Aorta (tissue), 5 donors: ENCODE results near the gene ENPP7. TPM values are rescaled to one million over a fixed set of nuclear protein-coding genes. Genes with fewer than 3 reads are reported as not detected.

Source experiments
- ATAC-seq: fragments of 200-7000 bp; cut with Tn5 transposase; one replicate; pipeline ENCODE4 v1.9.1; 2022; ENCODE audit warnings: moderate library complexity; ENCODE audit not compliant: low FRiP score
- DNase-seq, 2 donors: peaks; one replicate each; pipeline ENCODE4 v3.0.0-alpha.2; 2020
- H3K27ac ChIP-seq, 2 donors: one replicate each; pipeline ENCODE4 v1.5.1; 2013; ENCODE audit warnings: low read length in 2 of 2, mild to moderate bottlenecking in 2 of 2, moderate library complexity in 2 of 2, control low read depth in 1 of 2, inconsistent platforms in 1 of 2, low read depth in 1 of 2
- H3K27me3 ChIP-seq, 2 donors: one replicate each; pipeline ENCODE4 v1.6.1; 2013; ENCODE audit warnings: control low read depth in 1 of 2, low read length in 1 of 2, mild to moderate bottlenecking in 1 of 2, moderate library complexity in 1 of 2; ENCODE audit not compliant: insufficient read depth in 2 of 2, control insufficient read depth in 1 of 2
- H3K36me3 ChIP-seq, 2 donors: one replicate each; pipeline ENCODE4 v1.6.1; 2013; ENCODE audit warnings: control low read depth in 1 of 2, low read length in 1 of 2, mild to moderate bottlenecking in 1 of 2; ENCODE audit not compliant: insufficient read depth in 2 of 2, control insufficient read depth in 1 of 2
- H3K4me1 ChIP-seq, 2 donors: one replicate each; pipeline ENCODE4 v1.6.1; 2013; ENCODE audit warnings: low read length in 2 of 2, control low read depth in 1 of 2, mild to moderate bottlenecking in 1 of 2, moderate library complexity in 1 of 2; ENCODE audit not compliant: insufficient read depth in 2 of 2, control insufficient read depth in 1 of 2
- H3K4me3 ChIP-seq, 2 donors: one replicate each; pipeline ENCODE4 v1.5.1; 2013; ENCODE audit warnings: low read length in 2 of 2, control low read depth in 1 of 2, mild to moderate bottlenecking in 1 of 2
- H3K9me3 ChIP-seq: one replicate; pipeline ENCODE4 v1.6.1; 2013; ENCODE audit warnings: mild to moderate bottlenecking, low read length; ENCODE audit not compliant: control insufficient read depth
- WGBS, 2 donors: extraction: QIAGEN DNeasy Blood & Tissue Kit; methylation state at CpG; one replicate each; pipeline ENCODE4 v1.1.7; 2013; 5-methylcytosine and 5-hydroxymethylcytosine counted together
- intact Hi-C, 2 donors: fragments of 100-400 bp; cut with DNase I; formaldehyde crosslinking; loops; one replicate each; pipeline versions ENCODE4 v1.14.2 to v1.15.0; 2022
- polyA plus RNA-seq, 2 donors: library from polyadenylated mRNA; stranded (reverse); fragments of 200-250 nt; gene quantifications; one replicate each; pipeline ENCODE4 v1.2.3, GENCODE V29; 2013
- total RNA-seq, 2 donors: library from RNA; stranded (reverse); fragmentation: NEBNext Ultra II Directional; extraction: Animal tissue kit (Norgen Biotek cat#: 25700); gene quantifications; one replicate each; pipeline ENCODE4 v1.2.1, GENCODE V29; 2021
- donor health status: healthy with polysubstance abuse.
- donor health status: Bipolar disorder and iron deficiency.
- donor health status: DM: no; HTN: no; CAD: no.
- donor health status: DM: no; HTN: no; CAD: no.
- donor health status: DM: yes; HTN: yes; CAD: no.

ENPP7 gene
- total and polyA plus RNA-seq, 4 donors, result 10.9 TPM; not detected in 3

- ATAC-seq, result no peak
Observed at GRCh38 chr17:79742951-79743476, 12.3 kb downstream of the ENPP7 start.

GRCh38 chr17:79743614-79744013 lies 12.9 kb downstream of the ENPP7 start:
- Histone ChIP-seq H3K9me3 (no peaks in the 10 kb centered on the region), H3K27ac (no peak overlapping the region), H3K4me1 (no peaks in the 10 kb centered on the region), H3K27me3 (no peaks in the 10 kb centered on the region), H3K36me3 (no peaks in the 10 kb centered on the region), H3K4me3 (no peak overlapping the region)
- no peak for DNase-seq
- WGBS, 2 donors, result 94 to 95% methylated on average over 5 of the region's 5 CpGs
- intact Hi-C loops, result loop anchor here (2.0 kb wide), 2 partner anchors 247 to 249 kb away; no protein-coding TSS in a partner anchor
- ATAC-seq, result no peak

More at GRCh38 chr17:79742951-79743476, 12.3 kb downstream of the ENPP7 start:
- no peak overlapping the region for H3K27ac ChIP-seq
- H3K4me3 ChIP-seq, result no peak overlapping the region
- intact Hi-C loops, result loop anchor here (2.0 kb wide), 2 partner anchors 248 to 250 kb away; no protein-coding TSS in a partner anchor
- no peaks in the 10 kb centered on the region for H3K9me3 ChIP-seq
- DNase-seq, result no peak
- H3K27me3 ChIP-seq, result no peaks in the 10 kb centered on the region
- H3K4me1 ChIP-seq, result no peaks in the 10 kb centered on the region
- no peaks in the 10 kb centered on the region for H3K36me3 ChIP-seq
- 88 to 90% methylated on average over 7 of the region's 7 CpGs for WGBS, 2 donors

- Histone ChIP-seq H3K9me3 (no peaks in the 10 kb centered on the region), H3K27me3 (no peaks in the 10 kb centered on the region), H3K4me3 (no peak overlapping the region), H3K27ac (no peak overlapping the region), H3K36me3 (no peaks in the 10 kb centered on the region), H3K4me1 (no peaks in the 10 kb centered on the region)
- 56 to 61% methylated on average over 6 of the region's 6 CpGs for WGBS, 2 donors
- intact Hi-C loops, result no loop called here
- no peak for ATAC-seq
- no peak for DNase-seq
Observed at GRCh38 chr17:79745641-79746105, 14.9 kb downstream of the ENPP7 start.

- H3K4me3 ChIP-seq, result no peak overlapping the region
- intact Hi-C loops, result no loop called here
- DNase-seq (no peak), ATAC-seq (no peak)
- WGBS, 2 donors, result 10 to 12% methylated on average over 22 of the region's 22 CpGs
- H3K27ac ChIP-seq, result no peak overlapping the region
- no peaks in the 10 kb centered on the region for H3K9me3 ChIP-seq
- H3K27me3 ChIP-seq, result no peaks in the 10 kb centered on the region
- no peaks in the 10 kb centered on the region for H3K4me1 ChIP-seq
- no peaks in the 10 kb centered on the region for H3K36me3 ChIP-seq
Observed at GRCh38 chr17:79746889-79747507, 16.3 kb downstream of the ENPP7 start.

- H3K9me3 ChIP-seq, result no peaks in the 10 kb centered on the region
- H3K4me3 ChIP-seq, result no peak overlapping the region
- no peaks in the 10 kb centered on the region for H3K4me1 ChIP-seq
- WGBS, 2 donors, result 2 to 3% methylated on average over 59 to 74 of the region's 74 CpGs
- DNase-seq (no peak), ATAC-seq (no peak)
- intact Hi-C loops, result no loop called here
- H3K27me3 ChIP-seq, result no peaks in the 10 kb centered on the region
- H3K36me3 ChIP-seq, result no peaks in the 10 kb centered on the region
- no peak overlapping the region for H3K27ac ChIP-seq
Observed at GRCh38 chr17:79747508-79748294, 17.0 kb downstream of the ENPP7 start.

- Histone ChIP-seq H3K9me3 (no peaks in the 10 kb centered on the region), H3K4me1 (no peaks in the 10 kb centered on the region), H3K27ac (no peak overlapping the region), H3K36me3 (no peaks in the 10 kb centered on the region), H3K27me3 (no peaks in the 10 kb centered on the region), H3K4me3 (no peak overlapping the region)
- DNase-seq (no peak), ATAC-seq (no peak)
- 4 to 6% methylated on average over 48 to 55 of the region's 55 CpGs for WGBS, 2 donors
- intact Hi-C loops, result no loop called here
Observed at GRCh38 chr17:79748295-79749099, 17.8 kb downstream of the ENPP7 start.

- Histone ChIP-seq H3K27me3 (no peaks in the 10 kb centered on the region), H3K36me3 (no peaks in the 10 kb centered on the region), H3K4me1 (no peaks in the 10 kb centered on the region), H3K27ac (no peak overlapping the region), H3K4me3 (no peak overlapping the region), H3K9me3 (no peaks in the 10 kb centered on the region)
- WGBS, 2 donors, result 27 to 31% methylated on average over 3 of the region's 3 CpGs
- ATAC-seq, result no peak
- intact Hi-C loops, result no loop called here
- no peak for DNase-seq
Observed at GRCh38 chr17:79749156-79749815, 18.5 kb downstream of the ENPP7 start.

GRCh38 chr17:79749958-79750357 lies 19.2 kb downstream of the ENPP7 start:
- intact Hi-C loops, result no loop called here
- no peaks in the 10 kb centered on the region for H3K9me3 ChIP-seq

More at GRCh38 chr17:79749958-79750357, 19.2 kb downstream of the ENPP7 start:
- DNase-seq, result no peak
- no peak for ATAC-seq
- Histone ChIP-seq H3K4me1 (no peaks in the 10 kb centered on the region), H3K27ac (no peak overlapping the region), H3K36me3 (no peaks in the 10 kb centered on the region), H3K4me3 (no peak overlapping the region), H3K27me3 (no peaks in the 10 kb centered on the region)
- WGBS, 2 donors, result 45 to 51% methylated on average over 3 of the region's 3 CpGs
